Retinal pigment epithelial cell (primary cell): ENCODE measurements around the gene PDE4D.

ENCODE experiments used
- DNase-seq: peaks from one replicate; pipeline ENCODE4 v3.0.0-alpha.2; 2010; ENCODE audit warnings: low read depth
- H3K4me3 ChIP-seq: 2 replicates; pipeline ENCODE4 v1.5.1; 2011; ENCODE audit warnings: mild to moderate bottlenecking, low read length, control low read depth, moderate library complexity
- TF ChIP-seq, protein P1 (sequence below): conservative IDR thresholded peaks from 2 replicates; pipeline ENCODE4 v1.5.1; 2011; ENCODE audit warnings: low read depth, low read length, control low read depth, inconsistent platforms

PDE4D gene

DNA sequence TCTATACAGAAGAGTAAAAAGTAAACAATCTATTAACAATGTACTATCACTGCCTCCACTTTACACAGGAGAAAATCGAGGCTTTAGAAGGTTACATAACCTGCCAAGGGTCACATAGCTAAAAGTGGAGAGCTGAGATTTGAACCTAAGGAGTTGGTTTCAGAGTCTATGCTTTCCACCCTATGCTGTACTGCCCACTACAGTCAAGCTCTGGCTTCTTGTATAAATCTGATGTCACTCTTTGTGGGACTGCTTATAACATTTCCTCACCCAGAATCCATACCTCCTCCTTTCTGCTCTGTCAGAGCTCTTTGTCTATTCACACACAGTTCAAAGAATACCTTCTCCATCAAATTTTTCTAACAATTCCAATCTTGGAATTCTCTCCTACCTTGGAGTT is 807.5 kb downstream of the PDE4D start:
- TF ChIP-seq, protein P1, sequence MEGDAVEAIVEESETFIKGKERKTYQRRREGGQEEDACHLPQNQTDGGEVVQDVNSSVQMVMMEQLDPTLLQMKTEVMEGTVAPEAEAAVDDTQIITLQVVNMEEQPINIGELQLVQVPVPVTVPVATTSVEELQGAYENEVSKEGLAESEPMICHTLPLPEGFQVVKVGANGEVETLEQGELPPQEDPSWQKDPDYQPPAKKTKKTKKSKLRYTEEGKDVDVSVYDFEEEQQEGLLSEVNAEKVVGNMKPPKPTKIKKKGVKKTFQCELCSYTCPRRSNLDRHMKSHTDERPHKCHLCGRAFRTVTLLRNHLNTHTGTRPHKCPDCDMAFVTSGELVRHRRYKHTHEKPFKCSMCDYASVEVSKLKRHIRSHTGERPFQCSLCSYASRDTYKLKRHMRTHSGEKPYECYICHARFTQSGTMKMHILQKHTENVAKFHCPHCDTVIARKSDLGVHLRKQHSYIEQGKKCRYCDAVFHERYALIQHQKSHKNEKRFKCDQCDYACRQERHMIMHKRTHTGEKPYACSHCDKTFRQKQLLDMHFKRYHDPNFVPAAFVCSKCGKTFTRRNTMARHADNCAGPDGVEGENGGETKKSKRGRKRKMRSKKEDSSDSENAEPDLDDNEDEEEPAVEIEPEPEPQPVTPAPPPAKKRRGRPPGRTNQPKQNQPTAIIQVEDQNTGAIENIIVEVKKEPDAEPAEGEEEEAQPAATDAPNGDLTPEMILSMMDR = no peak
- no peak overlapping the region for H3K4me3 ChIP-seq
- DNase-seq = no peak

DNA sequence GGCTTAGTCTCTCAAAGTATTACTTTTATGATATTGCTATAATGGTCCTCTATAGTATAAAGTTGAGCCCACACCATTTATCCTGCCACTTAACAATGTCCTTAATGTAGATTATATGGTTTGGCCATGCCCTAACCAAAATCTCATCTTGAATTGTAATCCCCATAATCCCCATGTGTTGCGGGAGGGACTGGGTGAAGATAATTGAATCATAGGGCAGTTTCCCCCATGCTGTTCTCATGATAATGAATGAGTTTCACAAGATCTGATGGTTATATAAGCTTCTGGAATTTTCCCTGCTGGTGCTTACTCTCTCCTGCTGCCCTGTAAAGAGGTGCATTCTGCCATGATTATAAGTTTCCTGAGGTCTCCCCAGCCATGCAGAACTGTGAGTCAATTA is 811.8 kb downstream of the PDE4D start:
- no peak for DNase-seq
- H3K4me3 ChIP-seq = no peak overlapping the region
- TF ChIP-seq, protein P1 = no peak

DNA sequence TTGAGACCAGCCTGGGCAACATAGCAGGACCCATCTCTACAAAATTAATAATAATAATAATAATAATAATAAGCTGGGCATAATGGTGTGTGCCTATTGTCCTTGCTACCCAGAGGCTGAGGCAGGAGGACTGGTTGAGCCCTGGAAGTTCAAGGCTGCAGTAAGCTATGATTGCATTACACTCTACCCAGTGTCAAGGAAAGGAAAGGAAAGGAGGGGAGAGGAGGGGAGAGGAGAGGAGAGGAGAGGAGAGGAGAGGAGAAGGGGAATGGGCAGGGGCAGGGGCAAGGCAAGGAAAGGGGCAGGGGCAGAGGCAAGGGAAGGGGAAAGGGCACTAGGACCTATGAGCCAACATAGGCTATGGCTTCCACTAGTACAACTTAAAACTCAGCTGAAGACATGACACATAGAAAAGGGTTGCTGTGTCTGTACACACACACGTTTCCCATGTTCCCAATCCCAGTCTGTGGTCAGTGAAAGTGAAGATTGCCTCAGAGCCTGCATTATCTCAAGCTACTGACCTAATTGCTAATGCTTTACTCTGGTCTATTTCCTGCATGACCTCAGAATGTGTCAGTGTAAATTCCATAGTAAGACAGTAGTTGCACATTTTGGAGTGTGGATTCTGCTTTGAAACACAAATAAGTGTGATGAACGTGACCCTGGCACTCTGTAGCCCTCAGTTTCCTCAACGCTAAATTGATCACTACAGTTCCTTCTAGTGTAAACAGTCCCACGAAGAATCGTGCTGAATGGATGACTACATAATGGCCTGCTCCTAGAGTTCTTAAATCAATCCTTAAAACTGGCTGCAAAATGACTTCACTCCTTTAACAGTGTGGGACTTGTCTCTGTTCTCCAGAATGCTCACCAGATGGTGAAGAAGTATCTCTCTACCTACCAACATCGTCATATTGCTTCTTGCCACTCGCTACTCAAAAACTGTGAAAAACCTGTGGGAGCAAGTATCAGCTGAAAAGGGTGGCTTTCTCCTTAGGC is 813.6 kb downstream of the PDE4D start:
- DNase-seq = peak; percentile 27
- no peak overlapping the region for H3K4me3 ChIP-seq
- TF ChIP-seq, protein P1 = no peak

DNA sequence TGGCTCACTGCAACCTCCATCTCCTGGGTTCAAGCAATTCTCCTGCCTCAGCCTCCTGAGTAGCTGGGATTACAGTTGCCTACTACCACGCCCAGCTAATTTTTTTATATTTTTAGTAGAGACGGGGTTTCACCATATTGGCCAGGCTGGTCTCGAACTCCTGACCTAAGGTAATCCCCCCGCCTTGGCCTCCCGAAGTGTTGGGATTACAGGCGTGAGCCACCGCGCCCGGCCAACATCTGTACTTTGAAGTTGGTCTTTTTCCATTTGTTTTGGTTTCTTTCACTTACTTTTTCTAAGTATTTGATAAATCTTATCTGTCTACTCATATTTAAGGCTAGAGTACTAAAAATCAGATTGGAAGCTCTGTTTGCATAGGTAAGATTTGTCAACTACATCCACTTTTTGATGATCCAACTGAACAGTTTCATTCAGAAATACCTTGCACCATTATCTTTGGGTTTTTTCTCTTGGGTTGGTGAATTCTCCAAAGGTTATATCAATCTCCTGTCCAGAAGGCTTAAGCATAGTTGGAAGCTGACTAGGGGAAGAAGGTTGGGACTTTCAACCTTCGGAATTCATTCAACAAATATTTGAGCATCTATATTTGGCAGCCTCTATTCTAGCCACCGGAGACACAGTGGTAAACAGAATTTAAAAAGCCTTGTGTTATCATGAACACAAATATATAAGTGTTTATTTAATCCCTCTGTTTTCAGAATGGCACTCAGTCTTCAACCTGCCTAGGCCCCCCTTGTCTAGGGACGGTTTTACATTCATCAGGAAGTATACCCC is 821.6 kb downstream of the PDE4D start:
- TF ChIP-seq, protein P1 = no peak
- no peak for DNase-seq
- H3K4me3 ChIP-seq = no peak overlapping the region

DNA sequence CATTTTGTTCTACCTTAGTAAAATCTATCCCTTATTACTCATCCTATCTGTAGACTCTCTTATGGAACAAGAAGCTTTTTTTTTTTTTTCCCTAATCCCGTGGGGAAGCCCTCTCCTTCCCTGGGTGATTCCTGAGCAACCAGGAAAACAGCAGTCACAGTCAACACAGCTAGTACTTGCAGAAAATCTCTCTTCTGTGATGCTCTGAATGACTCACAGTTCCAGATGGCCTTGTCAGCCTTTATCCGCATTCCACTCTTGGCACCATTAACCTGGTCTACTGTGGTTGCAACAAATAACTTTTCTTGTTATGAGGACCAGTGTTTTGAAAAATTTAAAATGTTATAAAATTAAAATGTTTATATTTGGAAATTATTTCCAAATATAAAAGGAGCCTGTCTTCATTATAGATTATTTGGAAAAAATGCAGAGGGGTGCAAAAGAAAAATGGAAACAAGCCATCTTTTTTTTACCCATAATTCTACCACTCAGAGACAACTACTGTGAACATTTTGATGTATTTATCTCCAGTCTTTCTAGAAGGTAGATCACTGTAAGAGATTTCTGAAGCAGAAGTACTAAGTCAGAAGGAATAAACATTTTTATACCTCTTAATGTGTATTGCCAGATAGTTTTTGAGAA is 824.0 kb downstream of the PDE4D start:
- H3K4me3 ChIP-seq = no peak overlapping the region
- TF ChIP-seq, protein P1 = no peak

DNA sequence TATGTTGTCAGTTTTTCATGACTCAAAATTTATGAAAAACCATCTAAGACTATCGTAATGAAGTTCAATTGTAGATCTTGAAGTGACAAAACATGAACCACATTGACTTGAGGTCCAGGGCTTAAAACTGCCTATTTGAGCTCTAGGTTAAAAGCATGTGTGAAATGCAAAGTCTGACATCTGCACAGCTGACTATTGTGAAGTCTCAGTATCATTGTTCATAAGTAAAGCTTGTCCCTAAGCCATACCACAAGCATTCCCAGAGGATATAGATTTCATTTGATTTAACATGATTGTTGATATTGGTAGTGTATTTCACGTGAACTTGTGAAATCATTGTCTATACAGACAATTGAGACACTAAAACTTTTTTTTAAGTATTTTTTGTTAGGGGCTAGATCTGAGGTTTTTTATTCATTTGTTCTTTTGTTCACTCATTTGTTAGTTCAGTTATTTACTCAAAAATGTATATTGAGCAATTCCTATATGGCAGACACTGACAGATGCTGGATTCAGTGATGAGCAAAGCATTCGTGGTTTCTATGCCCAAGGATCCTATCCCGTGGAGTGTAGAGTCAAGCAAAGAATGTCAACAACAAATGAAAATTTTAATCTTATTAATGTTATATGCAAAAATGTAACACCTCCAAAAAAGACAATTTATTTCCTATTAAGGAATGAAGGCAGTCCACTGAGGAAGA is 825.4 kb downstream of the PDE4D start:
- no peak for DNase-seq
- H3K4me3 ChIP-seq = no peak overlapping the region
- TF ChIP-seq, protein P1 = no peak

More for the DNA sequence above, 824.0 kb downstream of the PDE4D start:
- peak; percentile 89 for DNase-seq
